Astrocyte of the spinal cord (primary cell): ENCODE results near the gene GPD2.

ENCODE experiments used
- DNase-seq: peaks from one replicate; pipeline ENCODE4 v3.0.0; 2011; ENCODE audit warnings: low read depth, low spot score
- H3K4me3 ChIP-seq: 2 replicates; pipeline ENCODE4 v1.5.1; 2011; ENCODE audit warnings: low read depth, mild to moderate bottlenecking, low read length, moderate library complexity
- CTCF ChIP-seq: IDR thresholded peaks from 2 replicates; pipeline ENCODE4 v1.5.1; 2012; ENCODE audit warnings: low read depth, mild to moderate bottlenecking, low read length, inconsistent platforms
- in situ Hi-C: cut with HindIII; loops from 2 replicates; pipeline ENCODE4 v1.10.0; 2017; ENCODE audit warnings: low sequenced_read_pairs

GPD2 gene

GRCh38 chr2:156435718-156436496 lies at the start of gene GPD2:
Gene GPD2, plus strand, starts transcription at chr2:156436379. Its CDS starts 39,727 bp downstream, at chr2:156476106.
- TF ChIP-seq CTCF, result no peak
- DNase-seq, result peak; percentile 88
- in situ Hi-C loops, result no loop called here
- peak within 1 kb of the TSS; percentile 68 for H3K4me3 ChIP-seq

- DNase-seq, result no peak
- TF ChIP-seq CTCF, result no peak
- in situ Hi-C loops, result no loop called here
- H3K4me3 ChIP-seq, result no peak overlapping the region
These were observed 42.0 kb upstream of the GPD2 start for GRCh38 chr2:156394033-156394741.

- in situ Hi-C loops, result no loop called here
- no peak overlapping the region for H3K4me3 ChIP-seq
- no peak for DNase-seq
These were observed 40.1 kb upstream of the GPD2 start for GRCh38 chr2:156396126-156396525.

GRCh38 chr2:156397229-156397628 lies 39.0 kb upstream of the GPD2 start:
- no peak for TF ChIP-seq CTCF

More at GRCh38 chr2:156396126-156396525, 40.1 kb upstream of the GPD2 start:
- no peak for TF ChIP-seq CTCF

GRCh38 chr2:156398176-156398575 lies 38.0 kb upstream of the GPD2 start:
- H3K4me3 ChIP-seq, result no peak overlapping the region
- TF ChIP-seq CTCF, result no peak
- in situ Hi-C loops, result no loop called here
- DNase-seq, result no peak

More at GRCh38 chr2:156397229-156397628, 39.0 kb upstream of the GPD2 start:
- in situ Hi-C loops, result no loop called here
- no peak overlapping the region for H3K4me3 ChIP-seq
- no peak for DNase-seq

- peak; percentile 3 for DNase-seq
- in situ Hi-C loops, result no loop called here
- H3K4me3 ChIP-seq, result peak overlapping the region; percentile 76
- TF ChIP-seq CTCF, result no peak
These were observed 36.8 kb upstream of the GPD2 start for GRCh38 chr2:156399224-156399949.
